ENCODE results near the gene SORCS2. TPM values are rescaled to one million over a fixed set of nuclear protein-coding genes. Genes with fewer than 3 reads are reported as not detected.

The SORCS2 gene
- polyA plus RNA-seq, 1 donor (not counting 4 experiments of a cell fraction or from before 2014, with no cell fraction given): 0.09 TPM

GRCh38 chr4:7777017-7777710, 584.8 kb downstream of the SORCS2 start:
- Histone ChIP-seq H3K9me3 (ENCODE audit: control insufficient read depth, low read depth, low read length) (no peaks in the 10 kb centered on the region), H3K27me3 (ENCODE audit: control insufficient read depth, extremely low read depth, insufficient read depth, low read length) (no peaks in the 10 kb centered on the region), H3K9ac (ENCODE audit: control insufficient read depth, extremely low read depth, insufficient read depth, low read length) (no peak overlapping the region), H3K9me1 (ENCODE audit: control insufficient read depth, extremely low read depth, insufficient read depth, low read length) (no peaks in the 10 kb centered on the region), H3K79me2 (ENCODE audit: control insufficient read depth, insufficient read depth, low read length) (no peaks in the 10 kb centered on the region), H3K4me3 (ENCODE audit: control insufficient read depth in 2 of 3, extremely low read depth in 1 of 3, insufficient read depth in 2 of 3, low read depth in 1 of 3, low read length in 3 of 3) (no peak overlapping the region), H2AFZ (ENCODE audit: control insufficient read depth, low read length) (no peak overlapping the region), H3K4me2 (ENCODE audit: control insufficient read depth, extremely low read depth, insufficient read depth, low read depth, low read length) (no peak overlapping the region), H3K36me3 (ENCODE audit: control insufficient read depth in 2 of 2, extremely low read depth in 1 of 2, insufficient read depth in 2 of 2, low read length in 2 of 2) (peaks cover 18 to 36% of the 10 kb centered on the region in 2 experiments), H3K4me1 (ENCODE audit: control insufficient read depth, extremely low read depth, insufficient read depth, low read length) (no peaks in the 10 kb centered on the region), H3K27ac (ENCODE audit: control insufficient read depth, insufficient read depth, low read length) (no peak overlapping the region), H4K20me1 (ENCODE audit: control insufficient read depth, extremely low read depth, insufficient read depth, low read length) (no peaks in the 10 kb centered on the region)
- FAIRE-seq: no peak
- dilution Hi-C loops (cut with MboI; ENCODE audit: extremely low pct_ligation_motif_present, low sequenced_read_pairs): no loop called here
- TF ChIP-seq EZH2 (IDR thresholded peaks at IDR 0.05; ENCODE audit: low read length) (no peak), CTCF (optimal IDR thresholded peaks at IDR 0.05 in 1 of 3, IDR thresholded peaks at IDR 0.05 in 1 of 3, conservative IDR thresholded peaks at IDR 0.05 in 1 of 3; ENCODE audit: extremely low read depth in 1 of 3, insufficient read depth in 2 of 3, low read length in 3 of 3) (no peak)
- no peak for DNase-seq (ENCODE audit: low read depth, low spot score)

- H3K4me3 ChIP-seq (ENCODE audit: control insufficient read depth in 2 of 3, extremely low read depth in 1 of 3, insufficient read depth in 2 of 3, low read depth in 1 of 3, low read length in 3 of 3): no peak overlapping the region
- H3K27me3 ChIP-seq (ENCODE audit: control insufficient read depth, extremely low read depth, insufficient read depth, low read length): no peaks in the 10 kb centered on the region
- H2AFZ ChIP-seq (ENCODE audit: control insufficient read depth, low read length): no peak overlapping the region
- FAIRE-seq (no peak), DNase-seq (ENCODE audit: low read depth, low spot score) (no peak)
- H3K79me2 ChIP-seq (ENCODE audit: control insufficient read depth, insufficient read depth, low read length): no peaks in the 10 kb centered on the region
- no peak overlapping the region for H3K9ac ChIP-seq (ENCODE audit: control insufficient read depth, extremely low read depth, insufficient read depth, low read length)
- no peak overlapping the region for H3K27ac ChIP-seq (ENCODE audit: control insufficient read depth, insufficient read depth, low read length)
- H3K9me1 ChIP-seq (ENCODE audit: control insufficient read depth, extremely low read depth, insufficient read depth, low read length): no peaks in the 10 kb centered on the region
- H3K36me3 ChIP-seq (ENCODE audit: control insufficient read depth in 2 of 2, extremely low read depth in 1 of 2, insufficient read depth in 2 of 2, low read length in 2 of 2): peaks cover 19 to 31% of the 10 kb centered on the region in 2 experiments
- no peak for TF ChIP-seq CTCF (optimal IDR thresholded peaks at IDR 0.05 in 1 of 3, IDR thresholded peaks at IDR 0.05 in 1 of 3, conservative IDR thresholded peaks at IDR 0.05 in 1 of 3; ENCODE audit: extremely low read depth in 1 of 3, insufficient read depth in 2 of 3, low read length in 3 of 3)
- no peak for TF ChIP-seq EZH2 (IDR thresholded peaks at IDR 0.05; ENCODE audit: low read length)
- H3K4me1 ChIP-seq (ENCODE audit: control insufficient read depth, extremely low read depth, insufficient read depth, low read length): no peaks in the 10 kb centered on the region
- H3K9me3 ChIP-seq (ENCODE audit: control insufficient read depth, low read depth, low read length): no peaks in the 10 kb centered on the region
- H3K4me2 ChIP-seq (ENCODE audit: control insufficient read depth, extremely low read depth, insufficient read depth, low read depth, low read length): no peak overlapping the region
- H4K20me1 ChIP-seq (ENCODE audit: control insufficient read depth, extremely low read depth, insufficient read depth, low read length): no peaks in the 10 kb centered on the region
- dilution Hi-C loops (cut with MboI; ENCODE audit: extremely low pct_ligation_motif_present, low sequenced_read_pairs): no loop called here
These were observed 585.7 kb downstream of the SORCS2 start for GRCh38 chr4:7777871-7778509.

Measured in keratinocyte (primary cell).